GM21515 (cell line): ENCODE measurements around the gene TANGO2.

Source experiments
- ATAC-seq: cut with Tn5 transposase; IDR thresholded peaks from one replicate; pipeline ENCODE4 v1.9.1; 2021; ENCODE audit not compliant: unreplicated experiment

The TANGO2 gene, protein sequence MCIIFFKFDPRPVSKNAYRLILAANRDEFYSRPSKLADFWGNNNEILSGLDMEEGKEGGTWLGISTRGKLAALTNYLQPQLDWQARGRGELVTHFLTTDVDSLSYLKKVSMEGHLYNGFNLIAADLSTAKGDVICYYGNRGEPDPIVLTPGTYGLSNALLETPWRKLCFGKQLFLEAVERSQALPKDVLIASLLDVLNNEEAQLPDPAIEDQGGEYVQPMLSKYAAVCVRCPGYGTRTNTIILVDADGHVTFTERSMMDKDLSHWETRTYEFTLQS

DNA sequence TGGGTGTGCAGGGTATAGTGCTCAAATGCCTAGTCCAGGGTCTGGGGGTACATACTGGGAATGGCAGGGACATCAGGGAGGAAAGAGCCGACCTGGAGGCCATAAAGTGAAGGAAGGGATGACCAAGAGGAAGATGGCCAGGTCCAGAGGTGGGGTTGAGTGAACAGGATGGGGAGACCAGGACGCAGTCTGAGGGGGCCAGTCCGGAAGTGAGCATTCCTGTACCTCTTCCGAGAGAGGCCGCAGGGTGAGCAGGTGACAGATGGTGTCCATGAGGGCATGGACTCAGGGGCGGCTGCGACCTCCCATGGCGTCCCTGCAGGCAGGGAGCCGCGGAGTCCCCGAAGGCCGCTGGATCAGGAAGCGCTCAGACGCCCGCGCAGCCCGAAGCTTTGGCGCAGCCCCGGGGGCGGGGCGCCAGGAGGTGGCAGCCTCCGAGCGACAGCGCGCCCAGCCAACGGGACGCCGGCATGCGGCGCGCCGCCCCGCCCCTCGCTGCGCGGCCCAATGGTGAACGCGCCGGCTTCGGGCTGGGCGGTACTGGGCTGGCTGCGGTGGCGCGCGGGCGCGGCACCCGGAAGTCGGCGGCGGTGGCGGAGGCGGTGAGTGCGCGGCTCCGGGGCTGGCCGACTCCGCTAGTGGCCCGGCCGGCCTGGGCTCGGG, at the start of gene TANGO2:
TSS of gene TANGO2 (plus strand) at position 578 of the 663 bp plus-strand sequence. CDS start 15,689 bp downstream, outside the sequence.
- peak; percentile 64 for ATAC-seq

DNA sequence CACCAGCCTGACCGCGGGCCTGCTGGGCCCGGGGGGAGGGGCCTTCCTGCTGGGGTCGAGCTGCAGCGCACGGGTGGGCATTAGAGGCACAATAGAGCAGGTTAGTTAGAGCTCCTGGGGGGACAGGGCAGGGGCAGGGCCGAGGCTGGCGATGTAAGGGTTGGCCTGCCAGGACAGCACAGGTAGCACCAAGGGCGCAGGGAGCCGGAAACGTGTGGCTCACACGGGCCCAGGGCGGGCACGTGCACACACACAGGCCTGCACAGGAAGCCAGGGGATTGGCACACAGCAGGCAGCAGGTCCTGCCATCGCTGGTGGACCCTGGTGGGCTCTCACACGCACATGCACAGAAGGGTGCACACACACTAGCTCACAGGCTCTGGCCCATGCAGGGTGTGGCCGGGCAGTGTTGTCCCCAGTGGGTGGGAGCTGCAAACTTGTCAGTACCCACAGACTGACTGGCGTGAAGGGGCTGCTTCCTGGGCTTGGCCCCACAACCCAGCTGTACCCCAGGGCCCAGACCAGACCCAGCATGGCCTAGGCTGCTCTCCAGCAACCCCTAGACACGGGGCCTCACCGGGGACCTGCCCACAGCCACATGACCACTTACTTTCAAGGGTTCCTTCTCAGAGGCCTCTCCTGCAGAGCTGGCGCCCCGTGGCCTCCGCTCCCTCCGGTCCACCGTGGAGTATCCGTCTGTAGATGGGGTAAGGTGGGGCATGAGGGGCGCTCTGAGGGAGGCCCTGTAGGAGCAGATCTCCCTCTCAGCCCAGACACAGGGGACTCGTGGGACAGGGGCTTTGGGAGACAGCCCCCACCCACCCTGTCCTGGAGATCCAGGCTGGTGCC, 49.4 kb upstream of the TANGO2 start:
- no peak for ATAC-seq

DNA sequence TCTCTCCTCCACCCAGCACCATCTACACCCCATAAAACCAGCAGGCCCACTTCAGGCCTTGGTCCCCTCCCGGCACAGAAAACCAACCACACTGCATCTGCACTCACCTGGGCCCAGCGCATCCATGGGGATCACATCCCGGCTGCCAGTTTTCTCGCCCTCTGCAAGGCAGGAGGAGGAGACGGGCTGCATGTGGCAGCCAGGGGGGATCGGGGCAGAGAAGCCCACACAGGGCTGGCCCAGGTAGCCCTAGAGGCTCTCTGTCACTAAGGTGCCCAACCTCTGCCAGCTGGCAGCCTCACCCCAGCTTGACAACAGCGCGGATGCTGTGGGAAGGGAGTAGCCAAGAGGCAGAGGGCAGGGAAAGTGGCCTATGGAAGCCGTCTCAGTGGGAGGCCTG, 48.7 kb upstream of the TANGO2 start:
- no peak for ATAC-seq

DNA sequence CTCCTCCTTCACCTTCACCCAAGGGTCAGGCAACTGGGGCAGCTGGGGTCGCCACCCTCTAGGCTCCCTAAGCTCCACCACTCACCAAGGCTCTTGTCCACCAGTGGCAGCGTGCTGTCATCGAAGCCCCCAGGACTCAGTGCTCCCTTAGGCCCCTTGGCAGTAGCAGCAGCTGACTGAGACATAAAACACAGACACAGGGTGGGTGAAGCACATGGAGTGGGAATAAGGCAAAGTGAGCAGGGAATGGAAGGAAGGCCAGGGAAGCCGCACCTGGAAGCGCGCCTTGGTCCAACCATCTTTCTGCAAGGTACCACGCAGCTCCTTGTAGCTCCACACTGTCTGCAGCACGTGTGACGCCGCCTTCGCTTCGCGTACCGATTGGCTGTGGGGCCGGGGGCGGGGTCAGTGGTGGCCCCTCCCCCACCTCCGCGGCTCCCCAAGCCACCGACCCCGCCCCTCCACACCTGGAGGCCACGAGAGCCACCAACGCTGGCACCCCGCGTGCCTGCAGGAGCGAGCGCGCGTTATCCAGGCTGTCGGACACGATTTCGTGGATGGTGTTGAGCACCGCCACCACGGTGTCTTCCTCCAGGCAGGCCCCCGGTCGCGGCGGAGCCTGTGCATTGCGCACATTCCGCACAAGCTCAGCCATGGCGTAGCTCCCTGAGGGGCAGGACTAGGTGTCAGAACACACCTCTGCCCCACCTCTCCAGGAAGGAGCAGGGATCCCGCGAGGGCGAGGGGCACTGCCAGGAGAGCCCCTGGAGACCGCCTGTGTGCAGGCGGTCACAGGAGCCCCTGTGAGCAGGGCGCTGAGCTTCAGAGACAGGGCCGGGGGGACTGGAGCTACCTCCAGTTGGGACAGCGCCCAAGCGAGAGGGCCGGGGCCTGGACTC, 48.0 kb upstream of the TANGO2 start:
- ATAC-seq = no peak

DNA sequence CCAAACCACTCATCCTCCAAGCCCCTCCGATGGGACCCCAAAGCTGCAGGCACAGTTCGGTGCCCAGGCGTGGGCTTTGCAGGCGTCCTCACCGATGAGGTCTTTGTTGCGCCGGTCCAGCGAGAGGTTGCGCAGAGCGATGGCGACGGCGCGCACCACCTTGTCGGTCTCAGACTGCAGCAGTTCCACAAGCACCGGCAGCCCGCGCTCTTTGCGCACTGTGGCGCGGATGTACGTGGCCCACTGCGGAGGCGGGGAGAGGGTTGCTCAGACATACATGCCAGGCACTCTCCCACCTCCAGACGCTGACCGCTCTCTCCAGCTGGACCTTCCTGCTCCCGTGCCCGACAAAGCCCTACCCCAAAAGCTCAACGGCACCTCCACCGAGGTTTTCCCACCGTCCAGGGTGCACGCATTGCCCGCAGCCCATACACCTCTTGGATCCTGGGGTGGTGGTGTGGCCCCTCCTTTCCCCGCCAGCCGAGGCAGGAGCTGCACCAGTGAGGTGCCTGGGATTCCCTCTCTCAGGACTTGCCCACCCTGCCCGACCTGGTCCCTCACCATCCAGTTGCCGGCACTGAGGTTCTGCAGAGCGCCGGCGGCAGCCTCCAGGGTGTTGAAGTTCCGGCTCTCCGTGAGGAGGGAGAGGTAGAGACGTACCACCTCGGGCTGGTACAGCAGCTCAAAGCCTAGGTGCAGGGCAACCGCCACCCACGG, 47.2 kb upstream of the TANGO2 start:
- no peak for ATAC-seq

DNA sequence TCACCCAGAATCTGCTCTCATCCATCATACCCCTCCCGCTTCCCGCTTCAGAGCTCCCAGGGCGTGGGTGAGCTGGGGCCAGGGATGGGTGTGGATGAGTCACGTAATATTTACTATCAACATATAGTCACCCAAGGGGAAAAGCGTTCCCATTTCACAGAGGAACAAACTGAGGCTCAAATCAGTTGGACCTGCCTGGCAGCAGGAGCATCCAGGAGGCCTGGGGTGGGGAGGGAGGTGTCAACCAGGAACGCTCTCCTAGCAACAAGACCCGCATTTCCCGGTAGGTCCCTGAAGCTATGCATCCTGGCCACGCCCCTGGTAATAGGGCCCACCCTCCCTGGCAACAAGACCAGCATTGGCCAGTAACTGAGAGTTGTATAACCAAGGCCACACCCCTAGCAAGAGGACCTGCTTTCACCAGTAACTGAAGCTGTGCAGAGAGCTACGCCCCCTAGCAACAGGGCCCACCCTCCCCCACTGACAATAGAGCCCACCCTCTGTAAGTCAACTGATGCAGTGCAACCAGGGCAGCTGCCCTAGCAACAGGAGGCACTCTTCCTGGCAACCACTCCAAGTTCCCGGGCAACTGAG, 46.5 kb upstream of the TANGO2 start:
- ATAC-seq = no peak

DNA sequence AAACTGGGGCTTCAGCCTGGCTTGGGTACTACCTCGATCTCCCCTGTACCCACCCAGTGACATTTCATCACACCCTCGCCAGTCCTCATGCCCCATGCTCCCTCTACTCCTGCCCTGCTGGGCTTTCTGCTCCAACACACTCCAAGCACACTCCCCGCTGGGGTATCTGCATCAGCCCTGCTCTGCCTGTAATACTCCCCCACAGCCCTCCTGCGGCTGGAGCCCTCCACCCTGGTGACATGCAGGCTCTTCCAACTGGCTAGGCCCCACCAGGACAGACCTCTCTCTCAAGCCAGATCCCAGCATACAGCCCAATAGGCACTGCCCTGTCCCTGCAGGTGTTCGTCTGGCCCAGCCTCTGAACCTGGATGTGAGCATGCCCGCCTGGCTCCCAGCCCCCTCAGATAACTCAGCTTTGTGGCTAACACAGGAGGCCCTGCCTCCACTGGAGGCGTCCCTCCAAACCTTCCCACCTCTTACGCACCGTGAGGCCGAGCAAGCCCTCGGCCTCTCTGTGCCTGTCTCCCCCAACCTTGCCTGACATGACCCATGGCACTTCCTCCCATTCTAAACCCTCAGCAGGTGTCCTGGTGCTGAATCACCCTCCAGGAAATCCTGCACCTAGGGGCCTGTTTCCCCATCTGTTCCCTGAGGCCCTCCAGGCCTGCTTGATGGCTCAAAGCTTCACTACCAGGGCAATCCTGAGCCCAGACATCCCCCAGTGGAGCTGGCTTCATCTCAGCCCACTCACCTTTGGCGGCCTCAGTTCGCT, 45.8 kb upstream of the TANGO2 start:
- no peak for ATAC-seq

DNA sequence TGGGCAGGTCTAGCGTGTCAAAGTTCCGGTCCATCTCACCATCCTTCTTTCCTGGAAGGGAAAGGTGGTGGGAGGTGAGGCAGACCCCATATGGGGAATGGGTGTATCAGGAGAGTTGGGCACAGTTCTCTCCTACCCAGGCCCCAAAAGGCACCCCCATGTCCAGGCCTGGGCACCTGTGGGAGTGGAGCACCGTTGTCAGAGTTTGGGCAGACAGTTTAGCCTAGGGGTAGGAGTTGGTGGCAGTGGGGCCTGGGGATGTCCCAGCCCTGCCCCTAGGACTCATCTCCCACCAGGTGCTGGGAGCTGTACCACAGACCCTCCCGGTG, 45.2 kb upstream of the TANGO2 start:
- ATAC-seq = no peak

DNA sequence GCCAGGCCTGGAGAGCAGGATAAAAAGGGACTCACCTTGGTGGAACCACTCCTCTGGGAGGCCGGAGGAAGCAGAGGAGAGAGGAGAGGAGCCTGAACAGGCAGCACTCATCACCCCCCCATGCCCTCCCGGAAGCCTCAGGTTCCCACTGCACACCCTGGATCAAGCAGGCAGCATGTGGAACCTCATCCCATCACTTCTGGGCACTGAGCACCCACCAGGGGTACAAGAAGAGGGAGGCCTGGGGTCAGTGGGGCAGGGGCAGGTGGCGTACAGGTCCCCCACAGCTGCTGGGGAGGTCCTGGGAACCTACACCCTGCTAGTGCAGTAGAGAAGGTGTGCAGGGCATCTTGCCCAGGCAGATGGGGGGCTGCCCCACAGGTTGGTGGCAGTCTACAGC, 44.2 kb upstream of the TANGO2 start:
- ATAC-seq = no peak

DNA sequence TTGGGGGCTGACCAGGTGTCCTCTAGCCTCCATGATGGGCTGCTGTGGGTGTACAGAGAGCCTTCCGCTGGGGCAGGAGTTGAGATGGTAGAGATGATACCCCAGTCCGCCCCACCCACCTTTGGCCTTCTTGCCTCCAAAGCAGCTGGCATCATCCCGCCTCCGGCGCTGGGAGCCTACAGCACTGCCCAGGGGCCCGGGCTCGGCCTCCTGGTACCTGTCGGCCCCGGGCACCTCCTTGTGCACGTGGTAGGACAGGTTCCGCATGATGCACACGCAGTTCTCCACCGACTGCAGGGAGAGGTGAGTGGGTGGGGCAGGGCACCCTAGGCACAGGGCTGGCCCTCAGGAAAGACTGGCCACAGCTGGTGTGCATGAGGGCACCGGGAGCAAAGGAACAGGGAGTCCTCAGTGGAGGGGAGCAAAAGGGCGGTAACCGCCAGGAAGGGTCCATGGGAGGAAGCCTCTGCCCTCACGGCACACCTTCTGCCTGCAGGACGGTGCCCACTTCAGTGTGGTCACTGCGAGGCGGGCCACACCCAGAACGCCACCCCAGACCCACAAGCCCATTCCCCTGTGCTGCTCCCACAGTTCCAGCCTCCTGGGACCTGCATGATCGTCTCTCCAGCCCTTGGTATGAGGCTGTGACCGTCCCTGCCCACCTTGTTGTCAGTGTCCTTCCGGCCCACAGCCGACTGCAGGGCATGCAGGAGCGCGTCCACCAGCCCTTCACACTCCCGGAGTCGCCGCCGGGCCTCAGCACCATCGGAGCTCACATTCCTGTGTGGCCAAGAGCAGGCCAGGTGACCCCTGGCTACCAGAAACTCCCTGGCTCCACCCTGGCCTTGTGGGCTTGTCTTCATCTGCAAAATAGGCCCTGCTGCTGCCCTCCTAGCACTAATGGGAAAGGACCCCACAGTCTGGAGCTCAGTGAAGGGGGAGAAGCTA, 43.3 kb upstream of the TANGO2 start:
- ATAC-seq = no peak

DNA sequence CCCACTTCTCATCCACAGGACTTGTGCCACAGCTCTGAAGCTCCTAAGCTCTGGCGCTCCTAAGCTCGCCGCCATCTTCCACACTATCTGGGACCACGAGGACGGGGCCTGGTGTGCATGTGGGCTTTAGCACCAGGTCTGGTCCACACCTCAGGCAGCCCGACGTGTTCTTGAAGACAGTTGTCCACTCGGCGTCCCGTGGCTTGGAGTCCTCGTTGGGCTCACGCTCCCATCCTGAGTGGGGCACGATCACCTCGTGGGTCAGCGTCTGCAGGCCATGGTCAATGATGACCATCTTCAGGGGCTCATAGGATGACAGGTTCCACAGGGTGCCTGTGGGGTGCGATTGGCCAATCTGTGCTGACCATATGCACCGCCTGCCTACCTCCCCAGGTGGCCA, 42.2 kb upstream of the TANGO2 start:
- no peak for ATAC-seq

DNA sequence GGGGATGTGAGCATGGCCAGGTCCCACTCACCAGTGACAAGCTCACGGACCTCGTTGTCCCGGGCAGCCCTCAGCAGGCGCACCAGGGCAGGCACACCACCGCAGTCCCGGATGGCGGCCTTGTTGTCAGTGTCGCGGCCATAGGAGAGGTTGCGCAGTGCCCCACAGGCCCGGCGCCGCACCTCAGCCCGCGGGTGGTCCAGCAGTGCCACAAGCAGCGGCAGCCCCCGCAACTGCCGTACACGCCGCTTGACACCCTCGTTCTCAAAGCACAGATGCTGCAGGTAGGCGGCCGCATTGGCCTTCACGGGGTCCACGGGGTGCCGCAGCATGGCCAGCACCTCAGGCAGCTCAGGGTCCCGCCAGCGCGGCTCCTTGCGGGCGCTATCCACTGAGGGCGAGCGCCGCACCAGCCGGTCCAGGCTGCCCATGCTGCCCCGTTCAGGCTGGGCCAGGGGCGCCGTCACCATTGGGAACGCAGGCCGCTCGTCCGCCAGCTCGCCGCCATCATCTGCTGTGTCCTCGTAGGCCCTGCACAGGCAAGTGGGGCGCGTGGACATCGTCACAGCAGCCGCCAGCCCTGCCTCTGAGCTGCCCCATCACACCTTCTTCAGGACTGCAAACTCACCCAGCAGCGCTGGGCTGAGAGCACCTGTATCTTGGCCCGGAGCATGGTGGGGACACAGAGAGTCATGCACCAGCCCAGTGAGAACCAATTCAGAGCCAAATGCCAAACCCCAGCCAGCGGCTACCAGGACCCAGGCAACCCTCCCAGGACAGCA, 41.0 kb upstream of the TANGO2 start:
- no peak for ATAC-seq

DNA sequence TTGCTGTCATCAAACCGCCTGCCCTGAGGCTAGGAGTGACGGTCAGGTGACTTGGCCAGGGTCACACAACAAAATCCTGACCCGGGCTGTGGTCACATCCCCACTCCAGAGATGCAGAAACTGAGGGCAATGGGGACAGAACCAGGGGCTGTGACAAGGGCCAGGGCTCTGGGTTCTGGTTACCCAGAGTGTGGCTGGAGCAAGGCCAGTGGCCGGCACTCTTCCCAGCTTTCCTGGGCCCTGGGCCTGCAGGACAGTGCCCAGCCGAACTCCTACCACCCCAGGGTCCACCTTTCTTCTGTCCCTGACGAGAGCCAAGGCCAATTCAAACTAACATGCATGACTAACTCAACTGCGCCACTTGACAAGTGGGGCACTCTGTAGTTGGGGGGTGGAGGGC, 40.1 kb upstream of the TANGO2 start:
- no peak for ATAC-seq

DNA sequence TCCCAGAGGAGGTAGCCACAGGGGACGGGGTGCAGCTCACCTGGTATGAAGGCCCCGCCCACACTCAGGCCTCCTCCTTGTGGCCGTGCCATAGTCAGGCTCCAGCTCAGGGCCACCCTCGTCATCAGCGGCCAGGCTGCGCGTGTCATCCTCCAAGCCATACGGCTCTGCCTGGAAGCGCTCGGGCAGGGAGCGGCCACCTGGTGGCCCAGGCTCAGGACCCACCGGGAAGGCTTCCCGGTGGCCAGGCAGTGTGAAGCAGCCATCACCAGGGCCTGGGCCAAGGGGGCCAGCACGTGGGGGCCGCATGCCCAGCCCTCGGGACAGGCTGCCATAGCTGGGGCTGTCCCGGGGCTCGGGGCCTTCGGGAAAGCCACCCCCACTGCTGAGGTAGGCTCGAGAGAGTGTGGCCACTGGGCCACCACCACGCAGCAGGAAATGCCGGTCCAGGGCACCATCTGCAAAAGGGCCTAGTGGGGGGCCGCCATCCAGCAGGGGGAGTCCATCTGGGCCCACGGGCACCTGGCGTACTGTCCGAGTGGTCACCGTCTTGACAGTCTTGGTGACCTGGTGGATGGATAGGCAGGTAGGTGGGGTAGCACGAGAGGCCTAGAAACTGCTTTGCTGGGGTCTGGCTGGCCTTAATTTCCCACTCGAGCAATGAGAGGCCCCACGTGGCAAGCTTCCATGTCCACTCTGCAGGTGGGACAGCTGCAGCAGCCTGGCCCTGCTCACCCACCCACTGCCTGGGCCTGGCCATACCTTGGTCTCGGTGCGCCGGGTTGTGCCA, 39.5 kb upstream of the TANGO2 start:
- ATAC-seq = no peak

DNA sequence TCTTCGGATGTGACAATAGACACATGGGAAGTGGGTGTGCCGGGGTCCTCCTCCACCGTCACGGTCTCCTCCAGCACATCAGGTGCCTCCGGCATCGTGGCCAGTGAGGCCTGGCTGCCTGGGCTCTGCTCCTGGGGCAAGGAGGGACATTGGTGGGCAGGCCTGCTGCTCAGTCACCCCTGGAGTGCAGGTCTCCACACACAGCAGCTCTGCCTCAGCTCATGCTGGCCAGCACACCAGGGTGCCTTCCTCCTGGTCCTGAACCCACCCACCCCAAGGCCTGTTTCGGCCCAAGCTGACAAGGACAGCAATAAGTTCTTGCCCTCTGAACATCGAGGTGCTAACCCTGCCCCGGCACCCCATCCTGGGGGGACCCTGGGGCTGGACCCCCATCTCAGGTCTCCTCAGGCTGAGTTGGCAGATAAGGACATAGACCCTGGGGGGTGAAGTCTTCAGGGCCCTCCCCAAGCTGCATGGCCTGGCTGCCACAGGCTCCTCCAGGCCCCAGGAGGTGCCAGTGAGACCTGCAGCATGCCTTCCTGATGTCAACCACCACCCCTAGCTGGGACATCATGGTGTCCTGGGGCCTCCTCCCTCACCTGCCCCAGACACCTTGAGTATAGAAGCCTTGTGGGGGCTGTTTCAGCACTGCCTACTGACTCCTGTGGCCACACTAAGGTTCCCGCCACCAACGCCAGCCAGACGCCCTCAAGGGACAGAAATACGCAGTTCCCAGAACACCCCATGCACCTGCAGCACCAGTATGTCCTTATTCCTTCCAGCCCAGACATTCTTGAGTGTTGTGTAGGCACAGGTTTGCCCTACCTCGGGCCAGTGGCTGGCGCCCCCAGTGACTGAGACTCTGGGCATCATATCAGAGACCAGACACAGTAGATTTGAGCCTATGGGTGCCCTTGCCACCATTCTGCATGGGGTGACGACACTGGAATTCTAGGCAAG, 38.7 kb upstream of the TANGO2 start:
- no peak for ATAC-seq
